Hepatocyte (in vitro differentiated cells): ENCODE results near the gene GDI1. TPM values are rescaled to one million over a fixed set of nuclear protein-coding genes. Genes with fewer than 3 reads are reported as not detected.

ENCODE experiments used
- DNase-seq: peaks from one replicate; pipeline ENCODE4 v3.0.0-alpha.2; 2016; ENCODE audit warnings: low spot score
- H2AFZ ChIP-seq: fragments of 200-600 bp; sonication (generic); 2 replicates; pipeline ENCODE4 v1.6.0; 2016; ENCODE audit warnings: antibody characterized with exemption, mild to moderate bottlenecking
- H3K27ac ChIP-seq: fragments of 200-600 bp; sonication (generic); 2 replicates; pipeline ENCODE4 v1.5.1; 2016; ENCODE audit warnings: mild to moderate bottlenecking
- H3K27me3 ChIP-seq: fragments of 200-600 bp; sonication (generic); 2 replicates; pipeline ENCODE4 v1.6.1; 2016
- H3K36me3 ChIP-seq: fragments of 200-600 bp; sonication (generic); replicated peaks from 2 replicates; pipeline ENCODE4 v1.5.1; 2016; ENCODE audit warnings: low read depth; ENCODE audit not compliant: insufficient read depth
- H3K4me1 ChIP-seq: fragments of 200-600 bp; sonication (generic); 2 replicates; pipeline ENCODE4 v1.5.1; 2016; ENCODE audit warnings: mild to moderate bottlenecking, moderate library complexity; ENCODE audit not compliant: insufficient read depth
- H3K4me2 ChIP-seq: fragments of 200-600 bp; sonication (generic); 2 replicates; pipeline ENCODE4 v1.6.0; 2016
- H3K4me3 ChIP-seq: fragments of 200-600 bp; sonication (generic); 2 replicates; pipeline ENCODE4 v1.5.1; 2016; ENCODE audit warnings: mild to moderate bottlenecking
- H3K79me2 ChIP-seq: fragments of 200-600 bp; sonication (generic); 2 replicates; pipeline ENCODE4 v1.6.0; 2017; ENCODE audit warnings: mild to moderate bottlenecking
- H3K9me2 ChIP-seq: fragments of 200-600 bp; sonication (generic); replicated peaks from 2 replicates; pipeline ENCODE4 v1.6.0; 2017; ENCODE audit warnings: mild to moderate bottlenecking; ENCODE audit not compliant: insufficient read depth
- H3K9me3 ChIP-seq: fragments of 200-600 bp; sonication (generic); 2 replicates; pipeline ENCODE4 v1.5.1; 2016; ENCODE audit warnings: low read depth, mild to moderate bottlenecking
- H4K20me1 ChIP-seq: fragments of 200-600 bp; sonication (generic); 2 replicates; pipeline ENCODE4 v1.6.0; 2016; ENCODE audit warnings: mild to moderate bottlenecking; ENCODE audit not compliant: insufficient read depth, poor library complexity, severe bottlenecking
- CTCF ChIP-seq: fragments of 200-600 bp; sonication (generic); IDR thresholded peaks from 2 replicates; pipeline ENCODE4 v1.5.1; 2016; ENCODE audit warnings: antibody characterized with exemption, mild to moderate bottlenecking; ENCODE audit not compliant: poor library complexity
- EZH2 ChIP-seq: fragments of 200-600 bp; sonication (generic); IDR thresholded peaks from 2 replicates; pipeline ENCODE4 v1.6.1; 2016; ENCODE audit warnings: antibody characterized with exemption, mild to moderate bottlenecking, borderline replicate concordance
- EZH2phosphoT487 ChIP-seq: fragments of 200-600 bp; sonication (generic); IDR thresholded peaks from one replicate; pipeline ENCODE4 v1.6.1; 2018; ENCODE audit warnings: antibody characterized with exemption, mild to moderate bottlenecking, low read depth, moderate library complexity; ENCODE audit not compliant: unreplicated experiment, severe bottlenecking
- WGBS: methylation state at CpG from one replicate; pipeline ENCODE4 v1.1.6; 2016; ENCODE audit warnings: low lambda C conversion rate; ENCODE audit errors: missing lambda C conversion rate; 5-methylcytosine and 5-hydroxymethylcytosine counted together
- polyA plus RNA-seq: library from polyadenylated mRNA; unstranded; fragments of >200 nt; fragmentation: Nextera tagmentation; extraction: Ambion mirVana; gene quantifications from 2 replicates; pipeline ENCODE4 v1.2.1, GENCODE V29; 2016
- total RNA-seq: library from RNA; depleted of rRNA; stranded (reverse); fragments of >200 nt; gene quantifications from 2 replicates; pipeline ENCODE4 v1.2.3, GENCODE V29; 2014

GDI1 gene
- total and polyA plus RNA-seq, 2 experiments from 2014 or later: 101 to 102 TPM

GRCh38 chrX:154471839-154472684 is 35.1 kb downstream of the GDI1 start:
- Histone ChIP-seq H3K27ac (no peak overlapping the region), H3K36me3 (no peaks in the 10 kb centered on the region), H3K9me3 (no peaks in the 10 kb centered on the region), H4K20me1 (no peaks in the 10 kb centered on the region), H3K4me3 (no peak overlapping the region), H2AFZ (no peak overlapping the region), H3K27me3 (no peaks in the 10 kb centered on the region), H3K4me2 (no peak overlapping the region), H3K79me2 (no peaks in the 10 kb centered on the region), H3K4me1 (no peaks in the 10 kb centered on the region), H3K9me2 (no peaks in the 10 kb centered on the region)
- TF ChIP-seq EZH2phosphoT487: no peak
- no peak for TF ChIP-seq EZH2
- TF ChIP-seq CTCF: no peak
- DNase-seq: no peak
- 82% methylated on average over 22 of the region's 23 CpGs for WGBS

- H3K36me3 ChIP-seq: no peaks in the 10 kb centered on the region
- H3K4me1 ChIP-seq: no peaks in the 10 kb centered on the region
- TF ChIP-seq EZH2phosphoT487 (no peak), EZH2 (no peak), CTCF (no peak)
- no peak overlapping the region for H3K4me2 ChIP-seq
- H4K20me1 ChIP-seq: no peaks in the 10 kb centered on the region
- no peak for DNase-seq
- no peaks in the 10 kb centered on the region for H3K79me2 ChIP-seq
- WGBS: 84% methylated on average over 28 of the region's 28 CpGs
- no peak overlapping the region for H3K4me3 ChIP-seq
- H2AFZ ChIP-seq: no peak overlapping the region
- no peaks in the 10 kb centered on the region for H3K9me3 ChIP-seq
- H3K27ac ChIP-seq: no peak overlapping the region
- H3K9me2 ChIP-seq: no peaks in the 10 kb centered on the region
- no peaks in the 10 kb centered on the region for H3K27me3 ChIP-seq
These were observed 36.0 kb downstream of the GDI1 start for GRCh38 chrX:154472685-154473632.

- no peaks in the 10 kb centered on the region for H3K9me3 ChIP-seq
- no peaks in the 10 kb centered on the region for H3K4me1 ChIP-seq
These were observed 36.7 kb downstream of the GDI1 start for GRCh38 chrX:154473683-154474082.

More at GRCh38 chrX:154473683-154474082, 36.7 kb downstream of the GDI1 start:
- Histone ChIP-seq H3K27ac (no peak overlapping the region), H3K4me2 (no peak overlapping the region), H3K36me3 (no peaks in the 10 kb centered on the region), H3K27me3 (no peaks in the 10 kb centered on the region), H2AFZ (no peak overlapping the region), H3K4me3 (no peak overlapping the region), H4K20me1 (no peaks in the 10 kb centered on the region), H3K9me2 (no peaks in the 10 kb centered on the region), H3K79me2 (no peaks in the 10 kb centered on the region)
- DNase-seq: no peak
- TF ChIP-seq EZH2phosphoT487 (no peak), EZH2 (no peak), CTCF (no peak)
- WGBS: 69% methylated on average over 7 of the region's 7 CpGs
